Measurements from ENCODE around the gene LPP. TPM values are rescaled to one million over a fixed set of nuclear protein-coding genes. Genes with fewer than 3 reads are reported as not detected.

Gene LPP
- total RNA-seq, 1 donor from 2014 or later: 132 TPM

DNA sequence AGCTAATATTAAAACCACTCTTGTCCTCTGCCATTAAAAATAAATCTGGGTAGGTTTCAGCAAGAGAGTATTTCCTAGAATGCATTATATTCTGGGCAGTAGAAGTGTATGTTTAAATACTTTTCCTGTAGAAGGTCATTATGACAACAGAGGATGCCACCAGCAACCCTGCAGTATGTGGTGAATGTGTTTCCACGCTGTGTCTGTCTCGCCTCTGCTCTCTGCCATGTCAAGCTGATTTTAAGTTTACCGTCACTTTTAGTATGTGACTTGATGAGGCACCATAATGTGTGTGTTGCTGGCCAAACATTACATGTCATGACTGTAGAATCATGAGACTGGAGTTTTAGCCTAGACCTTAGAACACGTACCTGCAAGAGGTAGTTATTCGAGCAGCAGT, 211.2 kb downstream of the LPP start:
- H3K36me3 Mint-ChIP-seq: no peaks in the 10 kb centered on the region
- no peak overlapping the region for H3K27ac Mint-ChIP-seq
- DNase-seq (ENCODE audit: low spot score in 2 of 2, unreplicated experiment in 2 of 2): no peak
- peaks cover 6% of the 10 kb centered on the region for H3K9me3 Mint-ChIP-seq
- no peak for TF ChIP-seq CTCF (IDR thresholded peaks at IDR 0.05; ENCODE audit: unreplicated experiment)
- no peak overlapping the region for H3K4me3 Mint-ChIP-seq
- H3K4me1 Mint-ChIP-seq: peaks cover 29% of the 10 kb centered on the region
- no peaks in the 10 kb centered on the region for H3K27me3 Mint-ChIP-seq (ENCODE audit: low read depth)

DNA sequence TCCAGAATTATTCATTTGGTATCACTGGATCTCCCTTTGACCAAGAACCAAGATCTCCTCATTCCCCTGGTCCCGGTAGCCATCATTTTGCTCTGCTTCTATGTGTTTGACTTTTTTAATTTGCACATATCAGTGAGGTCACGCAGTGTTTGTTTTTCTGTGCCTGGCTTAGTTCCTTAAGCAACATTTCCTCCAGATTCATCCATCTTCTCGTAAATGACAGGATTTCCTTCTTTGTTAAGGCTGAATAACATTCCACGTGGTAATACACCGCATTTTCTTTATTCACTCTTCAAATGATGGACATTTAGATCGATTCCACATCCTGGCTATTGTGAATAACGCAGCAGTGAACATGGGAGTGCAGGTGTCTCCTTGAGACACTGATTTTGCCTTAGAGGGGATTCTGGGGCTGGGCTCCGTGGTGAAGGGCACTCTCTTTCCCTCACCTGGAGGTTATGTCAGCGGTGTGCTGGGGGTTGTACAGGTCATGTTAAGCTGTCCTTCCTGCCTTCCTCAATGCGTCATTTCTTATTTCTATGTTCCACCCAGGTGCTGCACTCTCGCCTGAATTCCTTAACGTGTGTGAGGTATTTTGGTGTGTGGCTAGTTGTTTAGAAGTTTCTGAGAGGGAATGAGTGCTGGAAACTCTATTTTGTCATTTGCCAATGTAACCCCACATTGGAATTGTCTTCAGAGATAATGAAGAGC, 212.2 kb downstream of the LPP start:
- Mint-ChIP-seq H3K4me3 (no peak overlapping the region), H3K4me1 (peaks cover 29% of the 10 kb centered on the region), H3K9me3 (no peaks in the 10 kb centered on the region), H3K27ac (no peak overlapping the region), H3K36me3 (no peaks in the 10 kb centered on the region), H3K27me3 (ENCODE audit: low read depth) (no peaks in the 10 kb centered on the region)
- TF ChIP-seq CTCF (IDR thresholded peaks at IDR 0.05; ENCODE audit: unreplicated experiment): no peak
- no peak for DNase-seq (ENCODE audit: low spot score in 2 of 2, unreplicated experiment in 2 of 2)

DNA sequence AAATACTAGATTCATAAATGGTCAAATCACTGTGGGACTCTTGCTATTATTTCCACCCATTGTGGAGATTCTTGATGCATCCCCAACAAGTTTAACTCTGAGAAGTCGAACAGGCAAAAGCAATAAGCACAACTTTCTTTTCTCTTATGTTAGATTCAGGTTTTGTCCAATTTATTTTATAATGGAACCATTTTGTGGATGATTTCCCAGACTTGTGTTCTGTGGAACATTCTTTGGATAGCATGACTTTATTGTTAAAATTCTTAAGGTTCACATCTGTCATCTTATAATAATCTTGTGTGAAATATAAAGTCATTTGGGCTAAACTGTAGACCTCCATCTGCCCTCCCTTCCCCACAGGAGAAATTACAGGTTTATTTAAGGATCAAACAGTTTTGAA, 213.7 kb downstream of the LPP start:
- H3K27ac Mint-ChIP-seq: no peak overlapping the region
- no peak for DNase-seq (ENCODE audit: low spot score in 2 of 2, unreplicated experiment in 2 of 2)
- H3K4me1 Mint-ChIP-seq: peaks cover 25% of the 10 kb centered on the region
- no peaks in the 10 kb centered on the region for H3K27me3 Mint-ChIP-seq (ENCODE audit: low read depth)
- no peak overlapping the region for H3K4me3 Mint-ChIP-seq
- H3K9me3 Mint-ChIP-seq: peaks cover 3% of the 10 kb centered on the region
- H3K36me3 Mint-ChIP-seq: no peaks in the 10 kb centered on the region
- no peak for TF ChIP-seq CTCF (IDR thresholded peaks at IDR 0.05; ENCODE audit: unreplicated experiment)

- no peak overlapping the region for H3K4me3 Mint-ChIP-seq
- no peak overlapping the region for H3K27ac Mint-ChIP-seq
- no peak for DNase-seq (ENCODE audit: low spot score in 2 of 2, unreplicated experiment in 2 of 2)
- TF ChIP-seq CTCF (IDR thresholded peaks at IDR 0.05; ENCODE audit: unreplicated experiment): no peak
- H3K4me1 Mint-ChIP-seq: peaks cover 21% of the 10 kb centered on the region
- peaks cover 4% of the 10 kb centered on the region for H3K36me3 Mint-ChIP-seq
- no peaks in the 10 kb centered on the region for H3K27me3 Mint-ChIP-seq (ENCODE audit: low read depth)
- H3K9me3 Mint-ChIP-seq: peaks cover 3% of the 10 kb centered on the region
Measured at GRCh38 chr3:188369526-188369925, 215.6 kb downstream of the LPP start.

DNA sequence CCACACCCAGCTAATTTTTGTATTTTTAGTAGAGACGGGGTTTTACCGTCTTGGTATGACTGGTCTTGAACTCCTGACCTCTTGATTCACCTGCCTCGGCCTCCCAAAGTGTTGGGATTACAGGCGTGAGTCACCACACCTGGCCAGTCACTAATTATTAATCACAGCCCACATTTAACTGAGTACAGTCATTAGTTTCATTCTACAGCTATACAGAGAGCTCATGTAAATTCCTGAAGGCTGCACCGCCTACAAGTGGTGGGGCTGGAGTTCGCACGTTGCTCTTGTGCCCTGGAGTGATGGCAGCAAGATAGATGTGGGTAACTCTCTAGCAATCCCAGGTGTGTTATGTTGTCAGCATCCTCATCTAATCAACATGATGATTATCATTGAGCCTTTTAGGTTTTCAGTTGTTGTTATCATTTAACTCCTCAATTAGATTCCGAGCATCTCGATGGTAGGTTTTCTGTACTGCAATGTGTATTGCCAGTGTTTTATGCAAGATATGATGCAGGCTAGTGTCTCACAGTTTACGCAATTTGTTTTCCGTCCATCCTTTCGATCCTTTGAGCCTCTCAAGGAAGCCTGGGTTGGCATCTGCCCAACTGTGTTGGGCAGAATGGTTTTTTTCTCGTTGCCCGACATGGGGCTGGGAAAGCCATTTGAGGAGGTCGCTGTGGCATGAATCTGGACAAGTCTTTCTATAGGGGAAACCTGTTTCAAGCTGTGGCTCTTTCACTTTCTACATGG, 216.3 kb downstream of the LPP start:
- peaks cover 4% of the 10 kb centered on the region for H3K9me3 Mint-ChIP-seq
- H3K4me3 Mint-ChIP-seq: no peak overlapping the region
- H3K4me1 Mint-ChIP-seq: peaks cover 15% of the 10 kb centered on the region
- TF ChIP-seq CTCF (IDR thresholded peaks at IDR 0.05; ENCODE audit: unreplicated experiment): no peak
- no peaks in the 10 kb centered on the region for H3K27me3 Mint-ChIP-seq (ENCODE audit: low read depth)
- peaks cover 6% of the 10 kb centered on the region for H3K36me3 Mint-ChIP-seq
- H3K27ac Mint-ChIP-seq: no peak overlapping the region
- DNase-seq (ENCODE audit: low spot score in 2 of 2, unreplicated experiment in 2 of 2): no peak

All from mesothelial cell of epicardium (in vitro differentiated cells).